Thyroid gland (tissue), 4 donors: ENCODE data around the gene IFI27L1.

ENCODE experiments used
- POLR2A ChIP-seq, 2 donors: fragments of 450-650 bp; IDR thresholded peaks; one replicate each; pipeline ENCODE4 v1.6.1; 2017; ENCODE audit warnings: antibody characterized with exemption in 2 of 2, mild to moderate bottlenecking in 2 of 2, moderate library complexity in 1 of 2
- TF ChIP-seq, protein P1 (sequence below), 6 experiments: fragments of 200-600 bp in 3 of 6; fragments of 450-650 bp in 3 of 6; sonication (generic) in 3 of 6; IDR thresholded peaks; one replicate each; pipeline ENCODE4 v1.5.1; 2016 to 2019; ENCODE audit warnings: antibody characterized with exemption in 6 of 6, mild to moderate bottlenecking in 2 of 6, inconsistent platforms in 1 of 6, moderate library complexity in 1 of 6

DNA sequence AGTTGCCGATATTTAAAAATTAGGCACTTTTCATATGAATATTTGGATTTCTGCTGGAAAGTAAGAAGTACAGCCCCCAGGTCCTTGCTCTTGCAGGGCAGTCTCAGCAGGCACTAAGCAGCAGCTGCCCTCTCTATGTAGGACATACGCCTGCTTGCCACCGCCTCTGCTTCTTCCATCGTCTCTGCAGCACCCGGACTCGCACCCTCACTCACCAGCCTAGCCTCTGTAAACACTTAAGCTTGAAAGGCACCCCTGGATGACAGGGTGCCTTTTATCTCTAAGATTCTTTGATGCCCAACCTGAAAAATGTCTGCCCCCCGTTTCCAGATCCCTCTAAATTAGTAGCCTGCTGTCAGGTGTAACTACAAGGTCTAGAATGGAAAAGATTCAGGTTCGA, 36.0 kb upstream of the IFI27L1 start:
- TF ChIP-seq, protein P1, sequence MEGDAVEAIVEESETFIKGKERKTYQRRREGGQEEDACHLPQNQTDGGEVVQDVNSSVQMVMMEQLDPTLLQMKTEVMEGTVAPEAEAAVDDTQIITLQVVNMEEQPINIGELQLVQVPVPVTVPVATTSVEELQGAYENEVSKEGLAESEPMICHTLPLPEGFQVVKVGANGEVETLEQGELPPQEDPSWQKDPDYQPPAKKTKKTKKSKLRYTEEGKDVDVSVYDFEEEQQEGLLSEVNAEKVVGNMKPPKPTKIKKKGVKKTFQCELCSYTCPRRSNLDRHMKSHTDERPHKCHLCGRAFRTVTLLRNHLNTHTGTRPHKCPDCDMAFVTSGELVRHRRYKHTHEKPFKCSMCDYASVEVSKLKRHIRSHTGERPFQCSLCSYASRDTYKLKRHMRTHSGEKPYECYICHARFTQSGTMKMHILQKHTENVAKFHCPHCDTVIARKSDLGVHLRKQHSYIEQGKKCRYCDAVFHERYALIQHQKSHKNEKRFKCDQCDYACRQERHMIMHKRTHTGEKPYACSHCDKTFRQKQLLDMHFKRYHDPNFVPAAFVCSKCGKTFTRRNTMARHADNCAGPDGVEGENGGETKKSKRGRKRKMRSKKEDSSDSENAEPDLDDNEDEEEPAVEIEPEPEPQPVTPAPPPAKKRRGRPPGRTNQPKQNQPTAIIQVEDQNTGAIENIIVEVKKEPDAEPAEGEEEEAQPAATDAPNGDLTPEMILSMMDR (IDR thresholded peaks at IDR 0.05): no peak
- TF ChIP-seq POLR2A (IDR thresholded peaks at IDR 0.05): no peak
